Stimulated activated CD4-positive, alpha-beta T cell treated with anti-CD3 and anti-CD28 coated beads, TNF-alpha, amount 100 ng/mL, for 24 hours (primary cell): ENCODE measurements around the gene COLEC12.

Experiments used
- DNase-seq, 3 experiments: peaks; one replicate each; pipeline ENCODE4 v3.0.0-alpha.2; 2020; ENCODE audit warnings: low read depth in 3 of 3

COLEC12 gene

GRCh38 chr18:446941-447560, 53.5 kb downstream of the COLEC12 start:
- no peak for DNase-seq

DNA sequence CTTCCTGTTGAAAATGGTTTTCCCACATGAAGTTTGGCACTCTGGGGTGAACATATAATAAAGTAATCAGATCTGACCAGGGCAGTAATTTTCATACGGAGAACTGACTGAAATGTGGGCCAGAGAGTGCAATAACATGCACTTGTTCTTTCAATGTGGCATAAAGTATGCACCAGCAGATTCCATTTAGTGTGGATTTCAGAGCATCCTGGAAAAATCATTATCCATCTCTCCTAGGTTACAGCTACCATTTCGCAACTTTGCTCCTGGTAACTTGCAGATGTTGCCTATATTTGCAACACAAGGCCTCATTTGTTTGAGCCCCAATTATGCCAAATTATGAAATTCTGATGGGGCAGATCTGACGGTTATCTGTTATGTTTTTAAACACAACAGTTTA, 55.4 kb downstream of the COLEC12 start:
- no peak for DNase-seq

GRCh38 chr18:438571-438970, 61.9 kb downstream of the COLEC12 start:
- DNase-seq, result no peak

DNA sequence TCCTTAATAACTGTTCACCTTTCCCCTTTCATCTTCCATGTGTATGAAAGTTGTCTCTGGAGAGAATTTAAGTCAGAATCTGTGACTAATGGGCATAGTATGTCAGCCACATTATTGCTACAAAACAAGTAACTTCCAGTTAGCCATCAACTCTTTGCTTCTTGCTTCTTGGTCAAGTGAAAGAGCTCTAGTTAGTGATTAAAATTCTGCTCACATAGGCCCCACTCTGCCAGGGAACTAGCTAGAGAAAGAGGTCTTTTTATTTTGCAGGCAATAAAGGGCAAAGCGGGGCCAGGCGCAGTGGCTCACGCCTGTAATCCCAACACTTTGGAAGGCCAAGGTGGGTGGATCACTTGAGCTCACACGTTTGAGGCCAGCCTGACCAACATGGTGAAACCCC, 64.6 kb downstream of the COLEC12 start:
- no peak for DNase-seq

DNA sequence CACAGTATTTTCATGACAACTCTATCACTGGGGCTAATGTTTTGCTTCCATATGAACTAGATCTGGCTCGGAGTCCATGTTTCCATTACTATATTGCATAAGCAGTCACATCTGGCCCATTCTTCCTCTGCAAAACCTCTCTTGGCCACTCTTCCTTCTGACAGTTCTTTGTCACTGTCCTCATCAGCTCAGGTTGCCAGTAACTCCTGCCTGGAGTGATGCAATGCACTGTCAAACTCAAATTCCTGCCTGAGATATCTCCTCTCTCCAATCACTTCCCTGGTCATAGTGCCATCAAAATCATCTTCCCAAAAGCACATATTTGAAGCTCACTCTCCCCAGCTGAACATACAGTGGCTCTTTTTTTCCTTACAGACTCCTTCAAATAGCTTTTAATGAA, 66.1 kb downstream of the COLEC12 start:
- DNase-seq, result no peak

GRCh38 chr18:433960-434359, 66.5 kb downstream of the COLEC12 start:
- no peak for DNase-seq

- no peak for DNase-seq
These were observed 67.2 kb downstream of the COLEC12 start for GRCh38 chr18:433298-433697.

- DNase-seq, result no peak
These were observed 67.7 kb downstream of the COLEC12 start for GRCh38 chr18:432791-433190.

GRCh38 chr18:429030-429429, 71.5 kb downstream of the COLEC12 start:
- no peak for DNase-seq

GRCh38 chr18:427005-427404, 73.5 kb downstream of the COLEC12 start:
- DNase-seq, result no peak

GRCh38 chr18:425106-425745, 75.3 kb downstream of the COLEC12 start:
- no peak for DNase-seq

DNA sequence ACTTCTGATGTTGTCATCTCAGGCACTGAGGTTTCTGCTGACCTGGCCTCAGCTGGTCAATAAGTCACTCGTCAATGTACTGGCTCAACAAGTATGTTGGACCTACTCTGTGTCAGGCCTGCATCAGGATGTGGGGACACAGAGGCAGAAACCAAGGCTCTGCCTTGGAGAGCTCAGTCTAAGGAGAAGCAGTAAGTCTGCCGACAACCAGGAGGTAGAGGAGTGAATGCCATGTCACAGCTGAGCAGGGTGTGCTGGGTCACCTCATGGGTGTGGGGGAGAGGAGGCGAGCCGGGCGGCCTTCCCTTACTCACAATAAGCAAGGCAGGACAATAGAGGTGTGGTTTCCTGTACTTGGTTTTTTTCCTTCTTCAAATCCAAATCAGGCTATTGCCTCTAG, 75.8 kb downstream of the COLEC12 start:
- DNase-seq, result no peak

- DNase-seq, result no peak
These were observed 76.3 kb downstream of the COLEC12 start for GRCh38 chr18:424071-424661.

DNA sequence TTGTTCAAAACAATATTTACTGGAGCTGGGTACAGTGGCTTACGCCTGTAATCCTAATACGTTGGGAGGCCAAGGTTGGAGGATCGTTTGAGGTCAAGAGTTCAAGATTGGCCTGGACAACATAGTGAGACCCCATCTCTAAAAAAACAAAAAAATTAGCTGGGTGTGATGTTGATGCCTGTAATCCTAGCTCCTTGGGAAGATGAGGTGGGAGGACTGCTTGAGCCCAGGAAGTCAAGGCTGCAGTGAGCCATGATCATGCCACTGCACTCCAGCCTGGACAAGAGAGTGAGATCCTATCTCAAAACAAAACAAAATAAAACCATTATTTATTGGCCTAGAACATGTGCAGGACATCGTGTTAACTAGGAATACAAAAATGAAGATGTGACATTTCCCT, 77.5 kb downstream of the COLEC12 start:
- DNase-seq, result no peak

- DNase-seq, result no peak
These were observed 79.0 kb downstream of the COLEC12 start for GRCh38 chr18:421247-422155.

DNA sequence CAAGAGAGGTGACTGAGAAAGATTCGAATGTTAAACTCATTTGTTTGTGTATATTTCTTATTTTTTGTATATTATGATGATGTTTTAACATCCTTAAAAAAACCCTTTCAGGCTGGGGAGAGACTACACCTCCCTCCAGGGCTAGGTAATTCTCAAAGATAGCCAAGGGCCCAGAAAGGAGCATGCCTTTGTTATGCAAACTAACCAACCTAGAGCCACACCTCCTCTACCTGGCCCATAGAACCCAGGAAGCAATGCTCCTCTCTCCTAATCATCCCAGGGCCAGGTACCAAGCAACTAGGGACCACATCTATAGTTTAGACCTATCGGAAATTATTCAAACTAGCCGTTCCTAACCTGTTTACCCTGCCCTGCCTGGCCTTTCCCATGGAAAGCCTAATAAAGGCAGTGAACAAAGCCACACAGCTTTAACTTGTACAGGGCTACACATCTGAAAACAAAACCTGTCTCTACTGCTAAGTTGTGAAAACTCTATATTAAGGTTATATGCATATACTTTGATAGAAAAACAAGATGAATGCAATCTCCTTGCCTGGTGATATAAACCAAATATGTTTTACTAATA, 79.7 kb downstream of the COLEC12 start:
- no peak for DNase-seq

DNA sequence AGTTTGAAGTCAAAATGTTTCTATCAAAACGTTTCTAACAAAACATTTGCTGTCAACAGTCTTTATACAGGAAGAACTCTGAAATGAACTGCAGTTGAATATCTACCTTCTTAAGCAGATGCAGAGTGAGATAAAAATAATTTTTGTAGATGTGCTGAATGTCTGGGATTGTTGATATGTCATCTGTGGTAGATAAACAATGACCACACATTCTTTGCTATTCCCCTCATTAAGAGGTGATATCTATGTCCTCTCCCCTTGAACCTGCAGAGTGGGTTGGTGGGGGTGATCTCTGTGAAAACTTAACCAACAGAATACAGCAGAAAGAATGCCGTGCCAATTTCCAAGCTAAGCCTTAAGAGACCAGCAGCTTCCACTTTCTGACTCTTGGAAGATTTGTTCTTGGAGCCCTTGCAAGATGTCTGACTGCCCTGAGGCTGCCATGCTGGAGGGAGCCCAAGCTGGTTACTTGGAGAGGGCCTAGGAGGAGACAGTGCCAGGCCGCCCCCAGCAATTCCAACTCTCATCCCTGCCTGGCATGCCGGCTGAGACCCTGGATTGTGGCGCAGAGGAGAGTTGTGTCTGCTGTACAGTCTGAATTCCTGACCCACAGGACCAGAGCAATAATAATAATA, 80.8 kb downstream of the COLEC12 start:
- DNase-seq, result no peak

DNA sequence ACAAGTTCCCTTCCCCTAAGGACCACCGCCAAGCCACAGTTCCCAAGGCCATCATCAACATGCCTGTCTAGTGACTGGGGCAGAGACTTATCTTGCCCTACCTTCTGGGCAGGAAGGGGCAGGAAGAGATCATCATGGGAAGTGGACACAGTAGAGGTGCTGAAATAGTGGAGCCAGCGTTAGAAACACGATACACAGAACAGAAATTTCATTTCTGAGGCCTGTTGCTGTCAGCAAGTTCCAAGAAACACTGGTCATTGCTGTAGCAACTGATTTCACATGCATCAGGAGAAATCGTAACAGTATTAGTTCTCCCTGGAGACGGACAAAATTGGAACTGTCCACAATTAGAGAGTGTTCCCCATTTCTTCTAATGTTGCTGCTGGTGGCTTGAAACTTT, 83.0 kb downstream of the COLEC12 start:
- no peak for DNase-seq

- DNase-seq, result no peak
These were observed 83.6 kb downstream of the COLEC12 start for GRCh38 chr18:416930-417329.

GRCh38 chr18:415617-416612, 84.6 kb downstream of the COLEC12 start:
- DNase-seq, result no peak
